GM20000 (cell line): Measurements from ENCODE around the gene NKD1.

Source experiments
- DNase-seq: peaks from one replicate; pipeline ENCODE4 v3.0.0; 2012; ENCODE audit warnings: low spot score
- CTCF ChIP-seq: IDR thresholded peaks from 2 replicates; pipeline ENCODE4 v1.5.1; 2012; ENCODE audit warnings: mild to moderate bottlenecking, control low read depth; ENCODE audit errors: extremely low read depth, missing control alignments

The NKD1 gene

GRCh38 chr16:50515218-50515617 is 33.0 kb upstream of the NKD1 start:
- TF ChIP-seq CTCF, result no peak
- no peak for DNase-seq

GRCh38 chr16:50516401-50516800 is 31.8 kb upstream of the NKD1 start:
- no peak for TF ChIP-seq CTCF
- no peak for DNase-seq

- no peak for DNase-seq
- TF ChIP-seq CTCF, result no peak
Observed at GRCh38 chr16:50516890-50517289, 31.3 kb upstream of the NKD1 start.

GRCh38 chr16:50517450-50518252 is 30.5 kb upstream of the NKD1 start:
- TF ChIP-seq CTCF, result no peak
- no peak for DNase-seq

GRCh38 chr16:50519001-50519400 is 29.2 kb upstream of the NKD1 start:
- TF ChIP-seq CTCF, result no peak
- DNase-seq, result no peak

- DNase-seq, result no peak
- TF ChIP-seq CTCF, result no peak
Observed at GRCh38 chr16:50519602-50520001, 28.6 kb upstream of the NKD1 start.

GRCh38 chr16:50520451-50521245 is 27.5 kb upstream of the NKD1 start:
- TF ChIP-seq CTCF, result no peak
- DNase-seq, result no peak
